SK-N-SH (cell line): Measurements from ENCODE around the gene AOC1. TPM values are rescaled to one million over a fixed set of nuclear protein-coding genes. Genes with fewer than 3 reads are reported as not detected.

ENCODE experiments used
- CTCF ChIA-PET: fragments of 300-600, 350-600 bp; formaldehyde crosslinking; extraction: SDS; loops from one replicate; lab custom pipeline; 2021; lab: Yijun Ruan, JAX
- POLR2A ChIA-PET: fragments of 350-600 bp; sonication (Branson Sonifier 250); formaldehyde crosslinking; extraction: SDS; loops from one replicate; lab custom pipeline; 2020; ENCODE audit warnings: antibody characterized with exemption, inconsistent platforms; lab: Yijun Ruan, JAX
- DNase-seq: peaks from one replicate; pipeline ENCODE4 v3.0.0; 2012
- H2AFZ ChIP-seq: fragments of 200-600 bp; sonication (generic); 2 replicates; pipeline ENCODE4 v1.8.1; 2016; ENCODE audit warnings: antibody characterized with exemption, mild to moderate bottlenecking, low read depth
- H3F3A ChIP-seq: fragments of 200-600 bp; sonication (generic); replicated peaks from 2 replicates; pipeline ENCODE3; 2016; ENCODE audit warnings: antibody characterized with exemption, mild to moderate bottlenecking; ENCODE audit not compliant: insufficient read depth
- H3K27ac ChIP-seq, 2 experiments: fragments of 200-500 bp in 1 of 2; fragments of 200-600 bp in 1 of 2; sonication (Bioruptor generic) in 1 of 2; sonication (generic), shearing (Covaris generic) in 1 of 2; 2 replicates each; pipeline versions ENCODE4 v1.5.1 to v1.6.1; 2014 to 2016; ENCODE audit warnings: low read depth in 2 of 2, inconsistent platforms in 1 of 2, low read length in 1 of 2, mild to moderate bottlenecking in 1 of 2, mixed read lengths in 1 of 2
- H3K27me3 ChIP-seq: fragments of 200-600 bp; sonication (generic), shearing (Covaris generic); 2 replicates; pipeline ENCODE4 v1.6.1; 2016; ENCODE audit warnings: mixed run types; ENCODE audit not compliant: insufficient read depth
- H3K36me3 ChIP-seq, 2 experiments: fragments of 200-500 bp in 1 of 2; fragments of 200-600 bp in 1 of 2; sonication (Bioruptor generic) in 1 of 2; sonication (generic) in 1 of 2; replicated peaks in 1 of 2; 2 replicates each; pipeline versions ENCODE3 to v1.5.1; 2014 to 2016; ENCODE audit warnings: low read length in 1 of 2, mild to moderate bottlenecking in 1 of 2; ENCODE audit not compliant: insufficient read depth in 2 of 2, control insufficient read depth in 1 of 2
- H3K4me1 ChIP-seq, 2 experiments: fragments of 200-500 bp in 1 of 2; fragments of 200-600 bp in 1 of 2; sonication (Bioruptor generic) in 1 of 2; sonication (generic), shearing (Covaris generic) in 1 of 2; 2 replicates each; pipeline versions ENCODE4 v1.5.1 to v1.6.1; 2014 to 2016; ENCODE audit warnings: low read depth in 1 of 2, low read length in 1 of 2, mixed run types in 1 of 2; ENCODE audit not compliant: insufficient read depth in 2 of 2, control insufficient read depth in 1 of 2
- H3K4me2 ChIP-seq: fragments of 200-600 bp; sonication (generic), shearing (Covaris generic); 2 replicates; pipeline ENCODE4 v1.6.1; 2017; ENCODE audit warnings: mixed run types
- H3K4me3 ChIP-seq, 2 experiments: fragments of 200-500 bp in 1 of 2; fragments of 200-600 bp in 1 of 2; sonication (Bioruptor generic) in 1 of 2; sonication (generic), shearing (Covaris generic) in 1 of 2; 2 replicates each; pipeline versions ENCODE4 v1.5.1 to v1.8.1; 2014 to 2016; ENCODE audit warnings: low read depth in 2 of 2, inconsistent platforms in 1 of 2, low read length in 1 of 2, mild to moderate bottlenecking in 1 of 2, mixed read lengths in 1 of 2, moderate library complexity in 1 of 2
- H3K79me2 ChIP-seq: fragments of 200-600 bp; sonication (generic); 2 replicates; pipeline ENCODE4 v1.8.1; 2017; ENCODE audit warnings: mild to moderate bottlenecking; ENCODE audit not compliant: insufficient read depth
- H3K9ac ChIP-seq: fragments of 200-600 bp; sonication (generic); 2 replicates; pipeline ENCODE4 v1.6.1; 2017; ENCODE audit warnings: mixed run types
- H3K9me2 ChIP-seq: fragments of 200-600 bp; sonication (generic); 2 replicates; pipeline ENCODE4 v1.6.1; 2017; ENCODE audit warnings: mixed run types
- H3K9me3 ChIP-seq: fragments of 200-600 bp; sonication (generic); 2 replicates; pipeline ENCODE4 v1.6.1; 2017; ENCODE audit warnings: mixed run types, mild to moderate bottlenecking, moderate library complexity
- H4K20me1 ChIP-seq: fragments of 200-600 bp; sonication (generic); 2 replicates; pipeline ENCODE4 v1.6.1; 2017; ENCODE audit warnings: mild to moderate bottlenecking, mixed run types; ENCODE audit not compliant: insufficient read depth
- CHD2 ChIP-seq: fragments of 150-350 bp; IDR thresholded peaks from 2 replicates; pipeline ENCODE4 v1.6.1; 2018; ENCODE audit warnings: low read length; ENCODE audit not compliant: partially characterized antibody
- CTCF ChIP-seq: fragments of 200-600 bp; sonication (generic); IDR thresholded peaks from 2 replicates; pipeline ENCODE4 v1.6.1; 2017; ENCODE audit warnings: antibody characterized with exemption, mild to moderate bottlenecking, moderate library complexity
- ELF1 ChIP-seq: IDR thresholded peaks from 2 replicates; pipeline ENCODE4 v1.4.0; 2012
- EP300 ChIP-seq, 2 experiments: IDR thresholded peaks; 2 replicates each; pipeline versions ENCODE4 v1.4.0 to v1.6.1; 2012; ENCODE audit warnings: borderline replicate concordance in 1 of 2, low read depth in 1 of 2, low read length in 1 of 2
- EZH2phosphoT487 ChIP-seq: fragments of 200-600 bp; sonication (generic); IDR thresholded peaks from 2 replicates; pipeline ENCODE4 v1.6.1; 2017; ENCODE audit warnings: low read depth, mixed run types, mild to moderate bottlenecking, antibody characterized with exemption, moderate library complexity, borderline replicate concordance
- FOSL2 ChIP-seq: IDR thresholded peaks from 2 replicates; pipeline ENCODE4 v1.4.0; 2012; ENCODE audit warnings: low read depth, mild to moderate bottlenecking, moderate library complexity, borderline replicate concordance
- FOXJ3 ChIP-seq: sonication (generic); formaldehyde crosslinking; IDR thresholded peaks from 2 replicates; pipeline ENCODE4 v1.5.1; 2020; ENCODE audit warnings: mild to moderate bottlenecking, missing genetic modification reagents
- FOXM1 ChIP-seq: IDR thresholded peaks from 2 replicates; pipeline ENCODE4 v1.4.0; 2012; ENCODE audit warnings: low read depth, mild to moderate bottlenecking
- GABPA ChIP-seq: IDR thresholded peaks from 2 replicates; pipeline ENCODE4 v1.4.0; 2012; ENCODE audit warnings: low read depth, mild to moderate bottlenecking
- GATA2 ChIP-seq: sonication (generic); formaldehyde crosslinking; IDR thresholded peaks from 2 replicates; pipeline ENCODE4 v1.5.0; 2020; ENCODE audit warnings: mild to moderate bottlenecking, missing genetic modification reagents
- IRF3 ChIP-seq: fragments of 150-350 bp; IDR thresholded peaks from 2 replicates; pipeline ENCODE4 v1.6.1; 2016; ENCODE audit warnings: mild to moderate bottlenecking, low read depth, low read length
- MAX ChIP-seq: IDR thresholded peaks from 2 replicates; pipeline ENCODE4 v1.4.0; 2012; ENCODE audit warnings: low read depth
- RAD21 ChIP-seq: IDR thresholded peaks from 2 replicates; pipeline ENCODE4 v1.6.1; 2012; ENCODE audit warnings: mild to moderate bottlenecking, low read length
- TAF1 ChIP-seq: IDR thresholded peaks from 2 replicates; pipeline ENCODE4 v1.6.1; 2012; ENCODE audit warnings: low read depth, mild to moderate bottlenecking, low read length, moderate library complexity, borderline replicate concordance
- TCF12 ChIP-seq: IDR thresholded peaks from 2 replicates; pipeline ENCODE4 v1.4.0; 2012
- USF2 ChIP-seq: fragments of 150-350 bp; IDR thresholded peaks from 2 replicates; pipeline ENCODE4 v1.6.1; 2017; ENCODE audit warnings: antibody characterized with exemption, low read length, low read depth, borderline replicate concordance
- WGBS: methylation state at CpG from one replicate; pipeline ENCODE4 v1.1.6; 2017; ENCODE audit warnings: low lambda C conversion rate; 5-methylcytosine and 5-hydroxymethylcytosine counted together
- polyA plus RNA-seq, 3 experiments: library from polyadenylated mRNA; depleted of rRNA; stranded (reverse); fragments of >200 nt; gene quantifications; 2 replicates each; pipeline ENCODE4 v1.2.3, GENCODE V29; 2012

Gene AOC1
- polyA plus RNA-seq, 1 of the 3 experiments (the other 2 are of a cell fraction) = not detected

- no peak for DNase-seq
- no peaks in the 10 kb centered on the region for H3K9me3 ChIP-seq
- 45% methylated on average over 19 of the region's 19 CpGs for WGBS
- TF ChIP-seq USF2 (no peak), MAX (no peak), GABPA (no peak), CHD2 (no peak), ELF1 (no peak), EP300 (IDR thresholded peaks at IDR 0.05; ENCODE audit: borderline replicate concordance in 1 of 2, low read depth in 1 of 2, low read length in 1 of 2) (no peak), FOXM1 (no peak), TCF12 (no peak), FOXJ3 (CRISPR knock-in tag) (no peak), RAD21 (no peak), GATA2 (no peak), EZH2phosphoT487 (no peak), CTCF (no peak), TAF1 (no peak), FOSL2 (no peak), IRF3 (no peak)
- H3K27me3 ChIP-seq = peaks cover 12% of the 10 kb centered on the region; the same call in 1 of the 2 replicates
- H3K36me3 ChIP-seq = no peaks in the 10 kb centered on the region
- no peak overlapping the region for H2AFZ ChIP-seq
- peaks cover 0 to 4% of the 10 kb centered on the region in 2 experiments; a peak in 1 of 4 replicates for H3K4me1 ChIP-seq
- H3K9ac ChIP-seq = no peak overlapping the region
- no peaks in the 10 kb centered on the region for H3F3A ChIP-seq
- H3K4me2 ChIP-seq = no peak overlapping the region
- H3K9me2 ChIP-seq = no peaks in the 10 kb centered on the region
- ChIA-PET CTCF (interaction anchor here (0.6 to 1.7 kb wide), 9 partner anchors 9 to 1854 kb away, joined by 3 to 6 read pairs (median 4); no protein-coding TSS in a partner anchor), POLR2A (no interaction called here)
- no peaks in the 10 kb centered on the region for H3K79me2 ChIP-seq
- H4K20me1 ChIP-seq = no peaks in the 10 kb centered on the region
- no peak overlapping the region for H3K27ac ChIP-seq
- H3K4me3 ChIP-seq = no peak overlapping the region
These were observed 586 bp upstream of the AOC1 start for GRCh38 chr7:150851492-150852370.
